OCI-LY7 (cell line): ENCODE results near the gene RBMX. TPM values are rescaled to one million over a fixed set of nuclear protein-coding genes. Genes with fewer than 3 reads are reported as not detected.

Experiments
- BruUV-seq: library from RNA; stranded (reverse); fragments of 400-500 nt; replicated peaks from 2 replicates; lab custom pipeline; 2021; lab: Mats Ljungman, UMichigan
- CTCF ChIA-PET: fragments of 300-600 bp; sonication (Branson Sonifier 250); formaldehyde crosslinking; loops from one replicate; lab custom pipeline; 2022; ENCODE audit warnings: antibody characterized with exemption; ENCODE audit not compliant: unreplicated experiment; lab: Charles Lee
- POLR2A ChIA-PET: fragments of 300-600 bp; sonication (Branson Sonifier 250); formaldehyde crosslinking; loops from one replicate; lab custom pipeline; 2022; ENCODE audit warnings: antibody characterized with exemption; lab: Charles Lee
- DNase-seq: peaks from one replicate; pipeline ENCODE4 v3.0.0-alpha.2; 2015; ENCODE audit warnings: low spot score
- H2AFZ ChIP-seq: fragments of 200-600 bp; sonication (generic), shearing (Covaris generic); 2 replicates; pipeline ENCODE4 v1.6.1; 2014; ENCODE audit warnings: mild to moderate bottlenecking, antibody characterized with exemption, low read length, moderate library complexity
- H3K27ac ChIP-seq: fragments of 200-600 bp; sonication (generic); 2 replicates; pipeline ENCODE4 v1.5.1; 2014; ENCODE audit warnings: mixed run types, low read depth, mild to moderate bottlenecking, moderate library complexity, low read length, inconsistent platforms; ENCODE audit not compliant: poor library complexity, severe bottlenecking
- H3K36me3 ChIP-seq: fragments of 200-600 bp; sonication (generic); 2 replicates; pipeline ENCODE4 v1.6.1; 2014; ENCODE audit warnings: mild to moderate bottlenecking, antibody characterized with exemption, low read length, moderate library complexity, mixed read lengths; ENCODE audit not compliant: insufficient read depth
- H3K4me1 ChIP-seq: fragments of 200-600 bp; sonication (generic); 2 replicates; pipeline ENCODE4 v1.5.1; 2014; ENCODE audit warnings: mild to moderate bottlenecking, low read length; ENCODE audit not compliant: insufficient read depth, poor library complexity, severe bottlenecking
- H3K4me2 ChIP-seq: fragments of 200-600 bp; sonication (generic); 2 replicates; pipeline ENCODE4 v1.6.1; 2014; ENCODE audit warnings: mild to moderate bottlenecking, low read length
- H3K4me3 ChIP-seq: fragments of 200-600 bp; sonication (generic); 2 replicates; pipeline ENCODE4 v1.5.1; 2014; ENCODE audit warnings: mild to moderate bottlenecking, low read depth, low read length; ENCODE audit not compliant: poor library complexity, severe bottlenecking
- H3K79me2 ChIP-seq: fragments of 200-600 bp; sonication (generic); 2 replicates; pipeline ENCODE4 v1.6.1; 2016; ENCODE audit warnings: low read depth, mild to moderate bottlenecking, low read length, moderate library complexity, mixed read lengths; ENCODE audit not compliant: insufficient read depth
- H3K9me2 ChIP-seq: fragments of 200-600 bp; sonication (generic); 2 replicates; pipeline ENCODE4 v1.6.1; 2016; ENCODE audit warnings: mild to moderate bottlenecking, low read length, mixed read lengths; ENCODE audit not compliant: insufficient read depth
- H3K9me3 ChIP-seq: fragments of 200-600 bp; sonication (generic); 2 replicates; pipeline ENCODE4 v1.6.1; 2014; ENCODE audit warnings: mild to moderate bottlenecking, mixed run types, low read length, mixed read lengths
- H4K20me1 ChIP-seq: fragments of 200-600 bp; sonication (generic); 2 replicates; pipeline ENCODE4 v1.6.1; 2014; ENCODE audit warnings: mild to moderate bottlenecking, antibody characterized with exemption, low read length, moderate library complexity, mixed read lengths; ENCODE audit not compliant: insufficient read depth
- CTCF ChIP-seq: fragments of 200-600 bp; sonication (generic); conservative IDR thresholded peaks from 2 replicates; pipeline ENCODE4 v1.5.1; 2014; ENCODE audit warnings: mild to moderate bottlenecking, antibody characterized with exemption, low read length, moderate library complexity, mixed read lengths
- EZH2phosphoT487 ChIP-seq: fragments of 200-600 bp; sonication (generic); IDR thresholded peaks from 2 replicates; pipeline ENCODE4 v1.6.1; 2018; ENCODE audit warnings: low read depth, borderline replicate concordance, mild to moderate bottlenecking, mixed run types, antibody characterized with exemption, low read length, moderate library complexity, mixed read lengths
- intact Hi-C: fragments of 100-400 bp; cut with micrococcal nuclease; formaldehyde crosslinking; loops from one replicate; pipeline ENCODE4 v1.10.0; 2022; ENCODE audit not compliant: unreplicated experiment
- total RNA-seq, 2 experiments: library from RNA; depleted of rRNA in 1 of 2; stranded (reverse); fragments of >200 nt in 1 of 2; shearing (Covaris generic) in 1 of 2; gene quantifications; 2 replicates each; pipeline ENCODE4 v1.2.3, GENCODE V29; 2014 to 2022

The RBMX gene
- total RNA-seq, 2 experiments from 2014 or later, result 321 to 342 TPM

DNA sequence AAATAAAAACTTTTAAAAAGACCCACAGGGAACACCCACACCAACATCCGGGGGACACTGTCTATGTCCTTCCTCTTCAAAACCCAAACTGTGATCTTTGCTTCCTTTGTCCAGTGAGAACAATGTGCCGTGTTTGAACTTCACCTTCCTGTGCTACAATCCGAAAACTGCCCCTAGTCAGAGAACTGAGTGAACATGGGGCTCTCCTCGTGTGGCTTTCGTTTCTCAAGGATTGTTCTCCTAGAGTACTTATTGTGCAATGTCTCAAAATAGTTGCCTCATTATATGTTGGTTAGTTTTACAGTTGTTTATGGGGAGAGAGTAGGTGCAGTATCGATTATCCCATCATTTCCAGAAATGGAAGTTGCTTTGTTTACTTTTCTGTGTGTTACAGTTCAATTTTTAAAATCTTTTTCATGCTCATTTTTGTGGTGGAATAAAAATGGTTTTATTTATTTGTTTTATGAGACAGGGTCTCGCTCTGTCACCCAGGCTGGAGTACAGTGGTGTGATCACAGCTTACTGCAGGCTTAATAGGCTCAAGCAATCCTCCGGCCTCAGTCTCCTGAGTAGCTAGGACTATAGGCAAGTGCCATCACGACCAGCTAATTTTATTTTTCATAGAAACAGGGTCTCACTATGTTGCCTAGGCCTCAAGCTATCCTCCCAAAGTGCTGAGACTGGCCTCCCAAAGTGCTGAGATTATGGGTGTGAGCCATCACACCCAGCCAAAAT is 29.9 kb downstream of the RBMX start:
- no peaks in the 10 kb centered on the region for H3K36me3 ChIP-seq
- no peaks in the 10 kb centered on the region for H3K9me2 ChIP-seq
- intact Hi-C loops, result no loop called here
- POLR2A ChIA-PET, result no interaction called here
- no peaks in the 10 kb centered on the region for H3K79me2 ChIP-seq
- no TSS peak for BruUV-seq
- H3K4me1 ChIP-seq, result no peaks in the 10 kb centered on the region
- CTCF ChIA-PET, result no interaction called here
- H4K20me1 ChIP-seq, result no peaks in the 10 kb centered on the region
- DNase-seq, result no peak
- no peak overlapping the region for H3K27ac ChIP-seq
- TF ChIP-seq EZH2phosphoT487 (no peak), CTCF (no peak)
- no peak overlapping the region for H3K4me2 ChIP-seq
- no peak overlapping the region for H2AFZ ChIP-seq
- no peak overlapping the region for H3K4me3 ChIP-seq
- H3K9me3 ChIP-seq, result no peaks in the 10 kb centered on the region

GRCh38 chrX:136849395-136849794 is 31.1 kb downstream of the RBMX start:
- ChIA-PET POLR2A (no interaction called here), CTCF (no interaction called here)
- DNase-seq, result no peak

More at GRCh38 chrX:136849395-136849794, 31.1 kb downstream of the RBMX start:
- intact Hi-C loops, result no loop called here
- Histone ChIP-seq H3K36me3 (no peaks in the 10 kb centered on the region), H3K79me2 (no peaks in the 10 kb centered on the region), H2AFZ (no peak overlapping the region), H3K4me2 (no peak overlapping the region), H3K9me3 (no peaks in the 10 kb centered on the region), H4K20me1 (no peaks in the 10 kb centered on the region), H3K4me3 (no peak overlapping the region), H3K27ac (no peak overlapping the region), H3K9me2 (no peaks in the 10 kb centered on the region), H3K4me1 (no peaks in the 10 kb centered on the region)
- TF ChIP-seq EZH2phosphoT487, result no peak
- no peak for TF ChIP-seq CTCF
- no TSS peak for BruUV-seq
